NCI-H2196 treated with DMSO at 0.1 percent for 48 hours (cell line): ENCODE results near the gene AOX1.
"Not testable (repeated sequence)": the region's sequence is repeated elsewhere in the genome, so short reads cannot be mapped to it uniquely, and the experiment has no call there.

Experiments used
- DNase-seq: peaks from one replicate; lab custom pipeline; 2025; ENCODE audit not compliant: unreplicated experiment; lab: John Stamatoyannopoulos, UW

The AOX1 gene

DNA sequence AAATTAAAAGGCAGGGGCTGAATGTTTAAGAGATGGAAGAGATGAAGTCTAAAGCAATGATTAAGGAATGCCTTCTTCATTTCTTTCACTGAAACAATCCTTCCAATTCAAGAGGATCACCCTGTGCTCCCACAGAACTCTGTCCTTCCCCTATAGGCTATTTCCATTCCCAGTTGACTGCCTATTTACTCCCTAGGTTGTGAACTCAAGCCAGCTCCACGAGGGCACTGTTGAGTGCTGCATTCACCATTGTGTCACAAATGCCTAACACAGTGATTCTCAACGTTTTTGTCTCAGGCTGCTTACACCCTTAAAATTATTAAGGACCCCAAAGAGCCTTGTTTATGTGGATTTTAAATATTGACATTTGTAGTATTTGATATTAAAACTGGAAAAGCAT lies 112.4 kb downstream of the AOX1 start:
- no peak for DNase-seq

DNA sequence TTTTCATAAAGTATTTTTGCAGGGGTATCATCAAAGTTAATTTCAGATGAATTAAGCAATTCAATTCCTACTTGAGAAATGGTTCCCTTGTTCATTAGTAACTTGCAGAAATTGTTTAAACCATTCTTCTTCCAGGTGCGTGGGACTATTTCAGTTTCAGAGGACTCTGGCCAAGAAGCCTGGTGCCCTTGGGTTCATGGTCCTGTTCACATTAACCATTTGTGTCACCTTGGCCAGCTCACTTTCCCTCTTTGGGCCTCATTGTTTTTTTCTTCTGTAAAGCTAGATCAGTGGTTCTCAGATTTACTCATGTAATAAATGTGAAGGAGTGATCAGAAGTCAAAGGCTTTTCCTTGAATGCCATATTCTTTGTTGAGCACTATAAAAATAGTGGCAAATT lies 113.5 kb downstream of the AOX1 start:
- no peak for DNase-seq

DNA sequence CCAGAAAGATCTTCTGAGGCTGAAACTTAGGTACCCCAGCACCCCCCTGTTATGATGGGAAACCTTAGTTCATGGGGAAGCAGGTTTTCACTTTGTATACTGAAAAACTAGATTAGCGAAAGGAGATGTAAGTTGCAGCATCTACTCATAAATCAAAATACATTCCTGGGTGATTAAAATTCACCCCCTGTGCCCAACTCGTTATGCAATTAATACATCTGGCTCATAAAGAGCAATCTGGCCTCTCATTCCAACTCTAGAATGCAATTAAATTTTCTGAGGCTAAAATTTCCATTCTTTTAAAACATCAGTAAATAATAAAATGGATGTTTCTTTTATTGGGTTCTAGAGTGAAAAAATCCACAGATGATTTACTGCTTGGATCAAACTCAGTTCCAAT lies 115.0 kb downstream of the AOX1 start:
- no peak for DNase-seq

DNA sequence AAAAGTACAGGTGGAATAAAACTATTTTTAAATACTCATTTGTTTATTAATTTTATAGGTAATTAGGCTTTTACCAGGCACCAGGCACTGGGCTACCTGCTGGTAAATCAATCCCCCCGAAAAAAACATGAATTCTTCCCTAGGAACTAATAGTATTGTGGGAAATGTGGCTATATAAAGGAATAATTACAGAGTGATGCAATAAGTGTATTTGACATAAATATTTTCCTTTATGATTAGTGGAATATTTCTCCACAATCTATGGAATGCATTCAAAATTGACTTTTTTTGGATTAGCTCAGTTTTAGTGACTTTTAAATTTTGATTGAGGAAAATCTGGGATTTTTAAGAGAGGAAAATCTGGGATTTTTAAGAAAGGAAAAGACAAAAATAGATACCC lies 116.2 kb downstream of the AOX1 start:
- DNase-seq = no peak

DNA sequence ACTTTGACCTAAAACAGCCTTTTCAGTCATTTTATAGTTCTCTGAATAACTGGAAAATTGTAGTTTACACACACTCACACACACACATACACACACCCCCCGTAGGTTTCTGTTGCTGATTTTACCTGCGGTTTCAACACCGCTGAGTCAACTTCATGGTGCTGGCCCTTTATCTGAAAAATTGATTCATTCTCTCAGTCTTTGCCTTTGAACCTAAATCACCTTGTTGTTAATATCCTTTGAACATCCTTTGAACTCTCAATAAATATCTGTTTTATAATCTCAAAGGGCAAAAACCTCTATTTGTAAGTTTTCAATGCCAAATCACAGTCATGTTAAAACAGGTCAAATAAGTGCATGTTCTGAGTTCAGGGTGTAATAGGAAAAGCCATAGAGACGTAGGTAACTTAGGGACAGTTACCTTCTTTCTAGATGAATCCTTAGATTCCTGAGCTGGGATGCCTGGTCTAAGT lies 116.9 kb downstream of the AOX1 start:
- DNase-seq = no peak

DNA sequence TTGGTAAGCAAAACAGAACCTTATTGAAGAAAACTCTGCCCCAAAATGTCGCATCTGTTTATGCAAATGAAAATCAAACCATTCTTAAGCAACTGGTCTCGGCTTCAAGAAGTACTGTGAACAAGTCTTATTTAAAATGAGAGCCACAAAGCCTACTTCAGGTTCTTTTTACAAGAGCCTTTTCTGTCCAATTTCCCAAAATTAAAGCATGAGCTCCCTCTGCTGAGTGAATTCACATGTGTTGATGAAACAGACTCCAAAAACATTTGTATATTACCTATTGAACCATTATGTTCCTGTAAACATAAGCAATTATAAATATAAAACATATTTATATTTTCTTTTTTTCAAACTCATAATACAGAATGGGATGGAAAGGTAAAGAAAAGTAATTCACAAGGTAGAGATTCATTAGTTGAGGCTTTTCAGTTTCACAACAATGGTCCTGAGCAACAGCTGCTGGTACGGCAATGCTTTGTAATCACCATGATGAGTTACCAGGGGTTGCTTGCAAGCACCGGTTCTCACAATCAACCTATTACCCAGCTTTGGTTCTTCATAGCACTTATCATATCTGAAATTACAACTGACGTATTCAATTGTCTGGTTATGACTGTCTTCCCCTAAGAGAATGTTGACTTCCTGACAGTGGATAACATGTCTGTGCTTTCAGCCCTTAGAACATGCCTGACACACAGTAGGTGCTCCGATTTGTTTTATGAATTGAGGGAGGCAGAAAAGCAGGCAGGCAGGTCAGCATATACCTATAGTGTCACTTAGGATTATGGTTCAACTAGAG lies 117.5 kb downstream of the AOX1 start:
- peak; percentile 34 for DNase-seq

DNA sequence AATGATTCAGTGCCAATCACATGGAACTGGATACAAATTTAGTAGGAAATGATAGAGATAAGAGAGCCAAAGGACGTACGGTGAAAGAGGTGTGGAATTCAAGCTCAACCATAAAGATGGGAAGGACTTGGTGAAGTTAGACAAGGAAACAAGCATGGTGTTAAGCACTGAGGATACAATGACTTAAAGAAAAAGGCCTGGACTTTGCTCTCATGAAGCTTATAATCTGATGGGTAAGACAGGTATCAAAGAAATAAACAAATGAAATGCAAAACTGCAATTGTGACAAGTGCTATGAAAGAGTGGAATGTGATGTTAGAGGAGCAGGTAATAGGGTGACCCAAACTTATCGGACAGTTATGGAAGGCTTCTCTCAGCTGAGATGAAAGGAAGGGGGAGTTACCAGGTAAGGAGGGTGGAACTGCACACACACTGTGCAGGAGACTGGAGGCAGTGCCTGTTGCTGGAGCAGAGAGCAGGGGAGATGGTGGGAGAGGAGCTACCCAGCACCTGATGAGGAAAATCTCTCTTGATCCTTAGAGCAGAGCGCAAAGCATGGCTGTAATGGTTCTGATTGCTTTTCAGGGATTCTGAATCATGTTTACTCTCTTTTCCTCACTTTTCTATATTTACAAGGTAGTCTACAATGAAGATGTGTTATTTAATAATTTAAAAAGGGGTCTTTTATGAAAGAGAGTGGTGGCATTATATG lies 118.3 kb downstream of the AOX1 start:
- DNase-seq = no peak

DNA sequence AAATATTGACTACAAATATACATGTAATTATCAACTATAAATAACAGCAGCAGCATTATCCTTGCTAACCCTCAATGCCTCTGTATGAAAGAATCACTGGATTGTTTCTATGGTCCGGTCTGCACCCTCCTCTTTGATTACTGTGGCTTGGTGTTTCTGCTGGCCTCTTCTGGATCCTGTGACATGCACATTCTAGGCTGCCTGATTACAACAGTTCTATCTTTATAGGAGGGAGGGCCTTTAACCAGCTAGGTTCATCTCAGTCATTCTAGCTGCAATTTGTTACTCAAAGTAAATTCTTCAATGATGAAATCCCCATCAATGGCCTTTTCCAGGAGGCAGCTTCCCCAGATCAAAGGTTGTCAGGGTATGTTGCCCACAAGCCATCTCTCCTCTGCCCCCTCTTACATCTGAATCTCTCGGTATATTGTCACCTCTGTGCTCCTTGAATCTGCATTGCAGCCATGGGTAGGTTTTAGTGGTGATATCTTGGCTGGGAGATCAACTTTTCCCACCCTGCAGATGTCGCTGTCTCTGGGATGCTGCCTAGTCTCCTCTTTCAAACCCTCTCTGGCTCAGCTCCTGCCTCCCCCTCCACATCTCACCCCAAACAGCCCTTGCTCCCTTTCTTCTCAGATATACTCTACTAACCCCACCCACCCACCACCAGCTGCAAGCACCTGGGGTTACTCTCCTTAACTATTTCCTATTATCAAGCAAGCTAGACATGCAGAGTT lies 119.7 kb downstream of the AOX1 start:
- DNase-seq = no peak

DNA sequence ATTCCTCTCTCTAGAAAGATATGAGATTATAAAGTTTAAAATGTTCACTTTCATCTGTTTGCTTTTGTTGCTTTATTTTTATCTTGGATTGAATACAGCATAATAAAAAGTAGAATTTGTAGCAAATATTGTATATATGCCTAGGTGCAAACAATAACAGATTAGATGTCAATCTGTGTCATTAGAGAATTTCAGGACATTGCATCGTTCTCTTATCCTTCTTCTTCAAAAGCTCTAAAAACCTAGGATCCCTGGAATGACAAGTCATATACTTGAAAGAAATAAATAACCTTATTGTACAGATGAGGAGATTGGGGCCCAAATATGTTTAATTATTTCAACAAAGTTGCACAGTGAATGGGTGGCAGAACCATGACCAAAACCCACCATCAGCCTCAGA lies 123.1 kb downstream of the AOX1 start:
- no peak for DNase-seq

DNA sequence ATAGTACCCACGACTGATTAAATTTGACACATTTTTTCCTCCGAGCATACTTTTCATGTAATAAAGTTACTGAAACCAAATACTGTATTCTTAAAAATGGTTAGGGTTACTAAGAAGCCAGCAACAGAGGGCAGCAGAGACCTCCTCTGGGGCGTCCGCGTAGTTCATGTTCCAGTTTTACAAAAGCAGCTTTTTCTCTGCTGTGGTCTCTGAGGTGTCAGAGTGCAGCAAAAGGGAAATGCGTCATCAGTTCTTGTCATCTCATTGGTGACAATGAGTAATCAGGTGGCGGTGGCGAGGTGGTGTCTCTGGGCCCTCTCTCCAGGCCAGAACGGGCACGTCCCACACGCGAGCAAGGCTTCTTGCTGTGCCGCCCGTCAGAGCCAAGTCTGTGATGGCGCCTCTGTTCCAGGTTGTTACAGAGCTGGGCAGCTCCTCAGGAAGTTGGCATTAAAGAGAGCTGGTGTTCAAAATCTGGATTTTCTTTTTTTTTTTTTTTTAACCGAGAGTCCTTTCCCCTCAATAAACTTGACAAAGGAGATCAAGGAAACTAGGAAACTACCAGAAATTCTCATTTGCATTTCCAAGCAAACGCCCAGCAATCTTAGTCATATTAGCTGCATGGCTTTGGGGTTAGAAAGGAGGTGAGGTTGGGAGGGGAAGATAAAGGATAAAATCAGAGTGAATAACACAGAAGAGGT lies 127.3 kb downstream of the AOX1 start:
- DNase-seq = peak; percentile 93

DNA sequence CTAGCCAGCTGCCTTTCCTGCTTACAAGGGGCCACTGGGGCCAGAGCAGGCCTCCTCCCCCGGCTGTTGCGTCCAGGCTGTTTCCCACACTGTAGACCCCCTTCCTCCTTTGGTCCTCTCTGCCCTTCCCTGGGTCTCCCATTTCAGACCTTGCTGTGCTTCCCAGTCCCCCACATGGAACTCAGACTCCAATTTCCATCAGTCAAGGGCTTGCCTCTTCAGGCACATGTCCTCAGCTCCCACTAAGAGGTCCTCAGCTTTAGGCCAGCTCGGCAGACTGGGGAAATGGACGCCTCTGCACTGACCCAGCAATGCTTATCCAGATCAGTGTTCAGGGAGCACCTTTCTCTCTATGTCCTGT lies 127.9 kb downstream of the AOX1 start:
- DNase-seq = no peak

DNA sequence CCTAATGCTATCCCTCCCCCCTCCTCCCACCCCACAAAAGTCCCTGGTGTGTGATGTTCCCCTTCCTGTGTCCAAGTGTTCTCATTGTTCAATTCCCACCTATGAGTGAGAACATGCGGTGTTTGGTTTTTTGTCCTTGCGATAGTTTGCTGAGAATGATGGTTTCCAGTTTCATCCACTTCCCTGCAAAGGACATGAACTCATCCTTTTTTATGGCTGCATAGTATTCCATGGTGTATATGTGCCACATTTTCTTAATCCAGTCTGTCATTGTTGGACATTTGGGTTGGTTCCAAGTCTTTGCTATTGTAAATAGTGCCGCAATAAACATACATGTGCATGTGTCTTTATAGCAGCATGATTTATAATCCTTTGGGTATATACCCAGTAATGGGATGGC lies 129.2 kb downstream of the AOX1 start:
- DNase-seq = not testable (repeated sequence)

DNA sequence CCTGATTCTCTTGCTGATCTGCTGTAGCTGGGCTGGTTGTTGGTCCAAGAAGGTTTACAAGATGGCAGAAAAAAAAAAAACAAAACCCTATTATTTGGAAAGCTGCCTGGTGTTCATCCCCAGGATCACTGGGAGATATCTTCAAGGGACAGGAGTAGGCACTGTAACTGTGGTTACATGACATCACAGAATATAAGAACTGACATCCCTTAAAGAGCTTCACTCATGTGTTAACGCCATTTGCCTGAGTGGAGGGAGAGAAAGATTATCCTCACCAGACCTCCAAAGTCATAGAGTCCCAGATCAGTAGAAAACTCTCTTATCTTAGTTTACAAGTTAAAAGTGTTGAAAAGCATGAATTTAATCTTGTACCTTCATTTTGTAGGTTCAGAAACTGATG lies 130.6 kb downstream of the AOX1 start:
- no peak for DNase-seq
